HCT116 (cell line): ENCODE results near the gene RMND5A.

Experiments
- CTCF ChIP-seq, 3 experiments: fragments of 200-600 bp in 1 of 3; sonication (generic) in 1 of 3; IDR thresholded peaks in 2 of 3; conservative IDR thresholded peaks in 1 of 3; 2 replicates each; pipeline ENCODE4 v1.5.1; 2012 to 2017; ENCODE audit warnings: low read depth in 2 of 3, low read length in 2 of 3, antibody characterized with exemption in 1 of 3, borderline replicate concordance in 1 of 3, control low read depth in 1 of 3, mild to moderate bottlenecking in 1 of 3, mixed read lengths in 1 of 3, mixed run types in 1 of 3, moderate library complexity in 1 of 3; ENCODE audit not compliant: insufficient read depth in 1 of 3
- MAX ChIP-seq: IDR thresholded peaks from 2 replicates; pipeline ENCODE4 v1.6.1; 2012
- POLR2A ChIP-seq: IDR thresholded peaks from 2 replicates; pipeline ENCODE4 v1.7.0; 2011; ENCODE audit warnings: borderline replicate concordance; ENCODE audit not compliant: insufficient read depth, insufficient read length; ENCODE audit errors: extremely low read depth
- REST ChIP-seq: IDR thresholded peaks from 2 replicates; pipeline ENCODE4 v1.6.1; 2012; ENCODE audit warnings: low read depth
- SRF ChIP-seq: IDR thresholded peaks from 2 replicates; pipeline ENCODE4 v1.6.1; 2012; ENCODE audit warnings: low read depth
- TCF7L2 ChIP-seq: IDR thresholded peaks from 2 replicates; pipeline ENCODE4 v1.7.0; 2011; ENCODE audit warnings: borderline replicate concordance, inconsistent platforms; ENCODE audit not compliant: insufficient read depth, insufficient read length; ENCODE audit errors: extremely low read depth

- TF ChIP-seq CTCF (IDR thresholded peaks at IDR 0.05 in 2 of 3, conservative IDR thresholded peaks at IDR 0.05 in 1 of 3; ENCODE audit: borderline replicate concordance in 1 of 3, insufficient read depth in 1 of 3, low read depth in 2 of 3, low read length in 2 of 3) (no peak), SRF (no peak), TCF7L2 (no peak), REST (no peak), POLR2A (no peak), MAX (peak; percentile 96)
Observed at GRCh38 chr2:86807468-86808275, 87.6 kb downstream of the RMND5A start.
